NCI-H510A treated with DMSO at 0.1 percent for 48 hours (cell line): ENCODE results near the gene MED7.

ENCODE experiments used
- DNase-seq: peaks from one replicate; lab custom pipeline; 2025; lab: John Stamatoyannopoulos, UW

MED7 gene

GRCh38 chr5:157106630-157107461, 35.8 kb downstream of the MED7 start:
- no peak for DNase-seq

GRCh38 chr5:157100140-157100679, 42.5 kb downstream of the MED7 start:
- no peak for DNase-seq

- DNase-seq, result no peak
Observed at GRCh38 chr5:157088342-157088990, 54.2 kb downstream of the MED7 start.
